AG04449 (cell line): ENCODE data around the gene CUL2.
"Not testable (repeated sequence)": the region's sequence is repeated elsewhere in the genome, so short reads cannot be mapped to it uniquely, and the experiment has no call there.

Experiments used
- CTCF ChIA-PET: fragments of 350-600 bp; formaldehyde crosslinking; extraction: SDS; loops from one replicate; lab custom pipeline; 2021; ENCODE audit warnings: antibody characterized with exemption; lab: Yijun Ruan, JAX
- POLR2A ChIA-PET: fragments of 400-600, 350-600 bp; formaldehyde crosslinking; extraction: SDS; loops from one replicate; lab custom pipeline; 2020; ENCODE audit warnings: antibody characterized with exemption, inconsistent platforms; lab: Yijun Ruan, JAX
- DNase-seq: peaks from one replicate; pipeline ENCODE4 v3.0.0-alpha.2; 2010; ENCODE audit warnings: low read depth, low spot score
- H3K4me3 ChIP-seq: 2 replicates; pipeline ENCODE4 v1.5.1; 2011; ENCODE audit warnings: low read depth, mild to moderate bottlenecking, control low read depth, low read length
- TF ChIP-seq, protein P1 (sequence below): IDR thresholded peaks from one replicate; pipeline ENCODE4 v1.5.1; 2011; ENCODE audit warnings: mild to moderate bottlenecking, moderate library complexity, low read length, control low read depth, inconsistent platforms; ENCODE audit not compliant: insufficient read depth; ENCODE audit errors: missing control alignments

The CUL2 gene

DNA sequence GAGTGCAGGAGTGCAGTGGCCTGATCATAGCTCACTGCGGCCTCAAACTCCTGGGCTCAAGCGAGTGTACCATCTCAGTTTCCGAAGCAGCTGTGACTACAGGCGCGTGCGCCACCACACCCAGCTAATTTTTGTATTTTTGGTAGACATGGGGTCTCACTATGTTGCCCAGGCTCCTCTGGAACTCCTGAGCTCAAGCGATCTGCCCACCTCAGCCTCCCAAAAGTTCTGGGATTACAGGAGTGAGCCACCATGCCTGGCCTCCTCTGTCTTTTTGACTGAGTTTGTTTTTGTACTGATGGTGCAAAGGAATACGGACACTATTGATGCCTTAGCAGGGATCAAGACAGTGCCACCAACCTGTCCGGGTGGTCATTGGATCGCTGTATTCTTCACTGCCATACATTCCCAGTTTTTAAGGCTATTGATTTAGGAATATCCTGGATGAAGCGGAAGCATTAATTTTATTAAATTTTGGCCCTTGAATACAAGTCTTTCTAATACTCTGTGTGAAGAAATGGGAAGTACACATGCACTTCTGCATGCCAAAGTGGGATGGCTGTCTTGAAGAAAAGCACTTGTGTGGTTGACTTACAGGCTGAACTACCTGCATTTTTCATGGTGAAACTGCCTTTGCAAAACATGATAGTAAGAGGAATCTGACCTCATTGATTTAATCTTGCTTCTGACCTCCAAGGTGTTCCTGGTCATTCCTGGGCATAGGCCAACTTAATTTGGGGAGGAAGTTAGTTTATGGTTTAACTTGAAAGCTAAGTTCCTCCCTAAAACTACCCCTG is 2.1 kb upstream of the CUL2 start:
- CTCF ChIA-PET = no interaction called here
- no peak for DNase-seq
- no peak overlapping the region for H3K4me3 ChIP-seq
- POLR2A ChIA-PET = no interaction called here
- TF ChIP-seq, protein P1, sequence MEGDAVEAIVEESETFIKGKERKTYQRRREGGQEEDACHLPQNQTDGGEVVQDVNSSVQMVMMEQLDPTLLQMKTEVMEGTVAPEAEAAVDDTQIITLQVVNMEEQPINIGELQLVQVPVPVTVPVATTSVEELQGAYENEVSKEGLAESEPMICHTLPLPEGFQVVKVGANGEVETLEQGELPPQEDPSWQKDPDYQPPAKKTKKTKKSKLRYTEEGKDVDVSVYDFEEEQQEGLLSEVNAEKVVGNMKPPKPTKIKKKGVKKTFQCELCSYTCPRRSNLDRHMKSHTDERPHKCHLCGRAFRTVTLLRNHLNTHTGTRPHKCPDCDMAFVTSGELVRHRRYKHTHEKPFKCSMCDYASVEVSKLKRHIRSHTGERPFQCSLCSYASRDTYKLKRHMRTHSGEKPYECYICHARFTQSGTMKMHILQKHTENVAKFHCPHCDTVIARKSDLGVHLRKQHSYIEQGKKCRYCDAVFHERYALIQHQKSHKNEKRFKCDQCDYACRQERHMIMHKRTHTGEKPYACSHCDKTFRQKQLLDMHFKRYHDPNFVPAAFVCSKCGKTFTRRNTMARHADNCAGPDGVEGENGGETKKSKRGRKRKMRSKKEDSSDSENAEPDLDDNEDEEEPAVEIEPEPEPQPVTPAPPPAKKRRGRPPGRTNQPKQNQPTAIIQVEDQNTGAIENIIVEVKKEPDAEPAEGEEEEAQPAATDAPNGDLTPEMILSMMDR = no peak

DNA sequence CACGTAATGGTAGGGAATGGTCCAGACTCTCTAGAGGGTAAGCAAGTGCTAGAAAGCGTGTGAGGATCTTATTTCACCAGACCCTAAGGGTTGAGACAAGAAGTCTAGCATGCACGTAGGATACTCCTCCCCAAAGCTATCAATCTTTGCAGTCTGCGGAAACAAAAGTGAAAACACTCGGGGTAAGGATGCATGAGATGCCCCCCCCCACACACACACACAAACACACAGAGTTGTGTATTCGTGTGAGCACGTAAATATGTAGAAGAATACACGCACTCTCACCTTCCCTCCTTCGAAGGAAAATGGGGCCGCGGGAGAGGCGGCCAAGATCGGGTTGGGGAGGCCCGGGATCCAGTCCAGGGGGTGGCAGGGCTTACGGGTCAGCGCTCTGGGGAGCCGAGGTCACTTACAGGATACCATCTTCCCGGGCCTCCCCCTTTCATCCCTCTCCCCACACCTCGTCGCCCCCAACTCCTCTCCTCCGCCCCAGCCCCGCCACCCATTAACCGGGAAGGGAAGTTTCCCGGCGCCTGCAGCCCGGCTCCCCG is 455 bp downstream of the CUL2 start:
- CTCF ChIA-PET = interaction anchor here (1.0 to 1.1 kb wide), 2 partner anchors 424 to 435 kb away, joined by 3 to 4 read pairs; no protein-coding TSS in a partner anchor
- DNase-seq = no peak

GRCh38 chr10:35083242-35083641 is 6.9 kb downstream of the CUL2 start:
- TF ChIP-seq, protein P1 = no peak
- POLR2A ChIA-PET = no interaction called here
- no peak for DNase-seq
- H3K4me3 ChIP-seq = no peak overlapping the region
- CTCF ChIA-PET = no interaction called here

More for the DNA sequence above, 455 bp downstream of the CUL2 start:
- peak overlapping the region; percentile 80 for H3K4me3 ChIP-seq
- TF ChIP-seq, protein P1 = no peak
- POLR2A ChIA-PET = no interaction called here

GRCh38 chr10:35080261-35080660 is 9.9 kb downstream of the CUL2 start:
- H3K4me3 ChIP-seq, POLR2A ChIA-PET, DNase-seq: not testable (repeated sequence)
- CTCF ChIA-PET = interaction anchor here (0.9 kb wide), 1 partner anchor 115 kb away, joined by 3 read pairs; no protein-coding TSS in a partner anchor

GRCh38 chr10:35079763-35080162 is 10.4 kb downstream of the CUL2 start:
- ChIA-PET CTCF (interaction anchor here (0.9 kb wide), 1 partner anchor 116 kb away, joined by 3 read pairs; no protein-coding TSS in a partner anchor), POLR2A (no interaction called here)
- peak; percentile 47 for DNase-seq

DNA sequence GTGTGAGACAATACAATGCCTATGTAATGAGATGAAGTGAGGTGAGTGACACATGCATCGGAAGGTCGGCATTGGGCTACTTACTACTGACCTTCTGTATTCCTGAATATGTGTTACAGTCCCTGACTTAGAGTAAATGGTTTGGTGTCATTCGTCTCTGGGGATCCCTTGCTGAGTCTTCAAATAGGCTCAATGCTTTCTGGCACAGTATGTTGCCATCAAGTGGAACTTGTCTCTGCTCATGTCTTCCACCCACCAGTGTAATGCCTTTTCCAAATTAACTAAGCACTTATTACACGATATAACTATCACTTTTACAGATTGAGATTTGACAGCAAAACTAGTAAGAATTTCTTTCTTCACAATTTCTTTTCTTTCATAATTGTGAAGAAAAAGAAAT is 10.9 kb downstream of the CUL2 start:
- no peak for DNase-seq
- CTCF ChIA-PET = no interaction called here
- POLR2A ChIA-PET = no interaction called here
- TF ChIP-seq, protein P1 = no peak
- H3K4me3 ChIP-seq = no peak overlapping the region

More at GRCh38 chr10:35079763-35080162, 10.4 kb downstream of the CUL2 start:
- TF ChIP-seq, protein P1 = no peak
- H3K4me3 ChIP-seq = no peak overlapping the region
